Prostate gland (tissue), 2 donors: Measurements from ENCODE around the gene SLC27A2. TPM values are rescaled to one million over a fixed set of nuclear protein-coding genes. Genes with fewer than 3 reads are reported as not detected.

Experiments used
- DNase-seq: peaks from one replicate; pipeline ENCODE4 v3.0.0-alpha.2; 2019; ENCODE audit warnings: low spot score
- H3K27ac ChIP-seq, 2 donors: fragments of 200-600 bp; sonication (generic); 2 replicates each; pipeline ENCODE4 v1.5.1; 2017 to 2019
- H3K27me3 ChIP-seq: fragments of 200-600 bp; sonication (generic); replicated peaks from 2 replicates; pipeline ENCODE4 v1.5.1; 2019; ENCODE audit not compliant: insufficient read depth
- H3K36me3 ChIP-seq, 2 donors: fragments of 200-600 bp; sonication (generic); 1 replicate in 1 of 2; 2 replicates in 1 of 2; pipeline versions ENCODE4 v1.5.1 to v1.8.1; 2017 to 2019
- H3K4me1 ChIP-seq: fragments of 200-600 bp; sonication (generic); replicated peaks from 2 replicates; pipeline ENCODE4 v1.5.1; 2019
- H3K4me3 ChIP-seq, 2 donors: fragments of 200-600 bp; sonication (generic); 2 replicates each; pipeline ENCODE4 v1.5.1; 2017 to 2019
- H3K9me3 ChIP-seq: fragments of 200-600 bp; sonication (generic); 2 replicates; pipeline ENCODE4 v1.5.1; 2017
- CTCF ChIP-seq, 4 experiments: fragments of 200-600 bp in 2 of 4; fragments of 450-650 bp in 2 of 4; sonication (generic) in 2 of 4; IDR thresholded peaks; 1 replicate in 3 of 4; 2 replicates in 1 of 4; pipeline ENCODE4 v1.5.1; 2016 to 2019; ENCODE audit warnings: antibody characterized with exemption in 4 of 4, mild to moderate bottlenecking in 2 of 4, moderate library complexity in 2 of 4
- POLR2A ChIP-seq: fragments of 450-650 bp; IDR thresholded peaks from one replicate; pipeline ENCODE4 v1.6.1; 2016; ENCODE audit warnings: antibody characterized with exemption, mild to moderate bottlenecking
- POLR2AphosphoS5 ChIP-seq: sonication (generic); formaldehyde crosslinking; IDR thresholded peaks from one replicate; pipeline ENCODE4 v1.6.1; 2017; ENCODE audit warnings: antibody characterized with exemption
- WGBS: methylation state at CpG from one replicate; pipeline ENCODE4 v1.1.5; 2018; 5-methylcytosine and 5-hydroxymethylcytosine counted together
- intact Hi-C: fragments of 100-400 bp; cut with DNase I; formaldehyde crosslinking; loops from one replicate; pipeline ENCODE4 v1.14.2; 2022
- total RNA-seq, 2 donors: library from RNA; depleted of rRNA; stranded (reverse); fragments of >200 nt; gene quantifications; one replicate each; pipeline ENCODE4 v1.1.0, GENCODE V29; 2016

Gene SLC27A2
- total RNA-seq, 2 donors from 2014 or later: 4.7 to 22.0 TPM

DNA sequence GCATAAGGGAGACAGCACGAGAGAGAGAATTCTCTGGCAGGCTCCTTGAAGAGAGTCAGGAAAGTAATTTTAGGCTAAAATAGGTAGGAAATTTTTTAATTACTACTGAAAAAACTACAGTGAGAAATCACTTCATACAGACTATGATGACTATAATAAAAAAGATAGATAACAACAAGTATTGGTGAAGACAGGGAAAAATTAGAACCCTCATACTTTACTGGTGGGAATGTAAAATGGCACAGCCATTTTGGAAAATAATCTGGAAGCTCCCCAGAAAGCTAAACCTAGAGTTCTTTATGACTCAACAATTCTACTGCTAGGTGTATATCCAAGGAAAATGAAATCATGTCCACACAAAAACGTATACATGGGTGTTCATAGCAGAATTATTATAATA is 85.6 kb downstream of the SLC27A2 start:
- no peak overlapping the region for H3K27ac ChIP-seq
- WGBS: 86% methylated on average over 2 of the region's 2 CpGs
- no peaks in the 10 kb centered on the region for H3K36me3 ChIP-seq
- H3K9me3 ChIP-seq: no peaks in the 10 kb centered on the region
- intact Hi-C loops: no loop called here
- DNase-seq: no peak
- no peak overlapping the region for H3K4me3 ChIP-seq
- H3K4me1 ChIP-seq: no peaks in the 10 kb centered on the region
- TF ChIP-seq POLR2A: no peak
- no peak for TF ChIP-seq POLR2AphosphoS5
- TF ChIP-seq CTCF (IDR thresholded peaks at IDR 0.05): no peak
- H3K27me3 ChIP-seq: no peaks in the 10 kb centered on the region

DNA sequence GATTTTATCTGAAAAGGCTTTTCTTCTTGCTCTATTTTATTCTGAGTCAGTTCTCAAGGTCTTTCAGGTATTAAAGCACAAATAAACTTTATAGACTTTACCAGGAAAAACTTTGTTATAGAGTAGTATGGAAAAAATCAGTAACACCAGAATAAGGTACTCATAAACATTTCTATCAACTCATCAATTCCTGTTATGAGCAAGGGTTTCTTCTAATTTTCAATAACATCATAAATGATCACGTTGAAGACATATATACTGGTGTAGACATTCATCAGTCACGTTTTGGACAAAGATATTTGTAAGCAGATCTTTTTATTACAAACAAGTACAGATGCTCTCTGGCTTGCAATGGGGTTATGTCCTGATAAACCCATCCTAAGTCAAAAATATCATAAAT is 93.1 kb downstream of the SLC27A2 start:
- 25% methylated on average over 2 of the region's 2 CpGs for WGBS
- intact Hi-C loops: no loop called here
- Histone ChIP-seq H3K27ac (no peak overlapping the region), H3K9me3 (no peaks in the 10 kb centered on the region), H3K27me3 (no peaks in the 10 kb centered on the region), H3K4me1 (no peaks in the 10 kb centered on the region), H3K36me3 (no peaks in the 10 kb centered on the region), H3K4me3 (no peak overlapping the region)
- no peak for TF ChIP-seq POLR2A
- TF ChIP-seq CTCF (IDR thresholded peaks at IDR 0.05): no peak
- no peak for TF ChIP-seq POLR2AphosphoS5
- DNase-seq: no peak

DNA sequence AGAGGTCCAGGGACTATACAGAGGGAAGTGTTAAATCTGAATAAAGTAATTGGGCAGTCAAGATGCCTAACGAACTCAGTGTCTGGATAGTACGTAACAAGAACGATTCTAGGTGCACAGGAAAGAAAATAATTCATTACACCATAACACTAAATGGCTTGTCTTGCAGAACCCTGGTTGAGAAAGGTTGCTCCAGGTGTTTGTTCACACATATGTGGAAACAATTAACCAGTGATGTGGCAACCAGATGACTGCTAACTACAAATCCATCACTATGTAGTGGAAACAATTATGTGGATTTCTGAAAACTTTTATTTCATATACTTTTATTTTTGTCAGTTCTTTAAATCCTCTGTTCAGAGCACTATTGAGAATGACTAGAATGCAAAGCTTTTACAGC is 93.9 kb downstream of the SLC27A2 start:
- WGBS: 86% methylated on average over 3 of the region's 3 CpGs
- H3K36me3 ChIP-seq: no peaks in the 10 kb centered on the region
- TF ChIP-seq POLR2AphosphoS5: no peak
- no peak for TF ChIP-seq CTCF (IDR thresholded peaks at IDR 0.05)
- TF ChIP-seq POLR2A: no peak
- no peaks in the 10 kb centered on the region for H3K9me3 ChIP-seq
- intact Hi-C loops: no loop called here
- H3K4me3 ChIP-seq: no peak overlapping the region
- no peak overlapping the region for H3K27ac ChIP-seq
- no peak for DNase-seq
- H3K4me1 ChIP-seq: no peaks in the 10 kb centered on the region
- H3K27me3 ChIP-seq: no peaks in the 10 kb centered on the region

DNA sequence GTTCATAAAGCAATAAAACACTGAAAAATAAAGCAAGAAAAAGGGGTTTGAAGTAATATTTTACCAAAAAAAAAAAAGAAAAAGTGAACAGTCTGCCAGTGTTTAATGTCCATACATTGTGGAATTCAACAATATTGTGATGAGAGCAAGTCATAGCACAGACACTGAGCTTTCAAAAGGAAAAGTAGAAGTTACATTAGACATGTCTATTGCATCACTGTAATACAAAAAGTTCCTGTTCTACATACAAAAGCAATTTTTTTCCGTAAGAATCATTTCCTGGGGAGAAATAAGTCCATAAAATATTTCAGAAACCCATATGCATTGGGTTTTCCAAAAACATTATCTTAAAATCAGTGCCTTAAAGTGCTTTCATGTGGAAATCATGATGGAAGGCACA is 95.4 kb downstream of the SLC27A2 start:
- intact Hi-C loops: no loop called here
- WGBS: 74% methylated on average over 1 of the region's 1 CpG
- Histone ChIP-seq H3K27me3 (no peaks in the 10 kb centered on the region), H3K4me1 (no peaks in the 10 kb centered on the region), H3K36me3 (no peaks in the 10 kb centered on the region), H3K9me3 (no peaks in the 10 kb centered on the region), H3K4me3 (no peak overlapping the region), H3K27ac (no peak overlapping the region)
- no peak for DNase-seq
- no peak for TF ChIP-seq POLR2A

GRCh38 chr15:50278496-50278895 is 96.5 kb downstream of the SLC27A2 start:
- H3K27ac ChIP-seq: no peak overlapping the region
- H3K36me3 ChIP-seq: no peaks in the 10 kb centered on the region
- intact Hi-C loops: no loop called here
- no peaks in the 10 kb centered on the region for H3K4me1 ChIP-seq
- no peak for DNase-seq
- WGBS: 73% methylated on average over 4 of the region's 4 CpGs
- no peak for TF ChIP-seq POLR2AphosphoS5
- TF ChIP-seq POLR2A: no peak
- TF ChIP-seq CTCF (IDR thresholded peaks at IDR 0.05): no peak
- no peaks in the 10 kb centered on the region for H3K9me3 ChIP-seq
- no peaks in the 10 kb centered on the region for H3K27me3 ChIP-seq
- no peak overlapping the region for H3K4me3 ChIP-seq

DNA sequence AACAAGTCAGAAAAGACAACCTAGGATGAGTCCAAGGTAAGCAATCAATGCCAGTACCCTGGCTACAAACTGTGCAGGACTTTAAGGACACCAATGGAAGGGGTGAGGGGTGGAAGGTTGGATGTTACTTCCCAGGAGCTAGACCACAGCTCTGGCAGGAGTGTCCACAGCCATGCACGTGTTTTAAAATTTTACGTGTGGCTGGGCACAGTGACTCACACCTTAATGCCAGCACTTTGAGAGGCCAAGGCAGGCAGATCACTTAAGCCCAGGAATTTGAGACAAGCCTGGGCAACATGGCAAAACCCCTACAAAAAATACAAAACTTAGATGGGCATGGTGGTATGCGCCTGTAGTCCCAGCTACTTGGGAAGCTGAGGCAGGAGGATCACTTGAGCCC is 98.3 kb downstream of the SLC27A2 start:
- WGBS: 83% methylated on average over 3 of the region's 3 CpGs
- DNase-seq: no peak
- H3K36me3 ChIP-seq: no peaks in the 10 kb centered on the region

More for the DNA sequence above, 98.3 kb downstream of the SLC27A2 start:
- TF ChIP-seq POLR2AphosphoS5 (no peak), POLR2A (no peak), CTCF (IDR thresholded peaks at IDR 0.05) (no peak)
- Histone ChIP-seq H3K4me1 (no peaks in the 10 kb centered on the region), H3K4me3 (no peak overlapping the region), H3K9me3 (no peaks in the 10 kb centered on the region), H3K27me3 (no peaks in the 10 kb centered on the region), H3K27ac (no peak overlapping the region)
- intact Hi-C loops: no loop called here
